T-helper 17 cell (primary cell): Measurements from ENCODE around the gene RPS8. TPM values are rescaled to one million over a fixed set of nuclear protein-coding genes. Genes with fewer than 3 reads are reported as not detected.
"Not testable (repeated sequence)": the region's sequence is repeated elsewhere in the genome, so short reads cannot be mapped to it uniquely, and the experiment has no call there.

ENCODE experiments used
- ATAC-seq: fragments of 150-1000 bp; cut with Tn5 transposase; 2 replicates; pipeline ENCODE4 v1.10.0; 2021; ENCODE audit warnings: mild to moderate bottlenecking, moderate library complexity
- DNase-seq, 3 donors: peaks; one replicate each; pipeline versions ENCODE4 v3.0.0 to v3.0.0-alpha.2; 2020 to 2021
- H3K9me3 ChIP-seq: one replicate; pipeline ENCODE4 v1.7.0; 2013; ENCODE audit warnings: low read length, mild to moderate bottlenecking; ENCODE audit not compliant: control insufficient read depth, poor library complexity, severe bottlenecking
- H3K27ac Mint-ChIP-seq: one replicate; pipeline ENCODE4 v1.8.0; 2022; ENCODE audit warnings: mild to moderate bottlenecking, moderate library complexity, mixed read lengths
- H3K27me3 Mint-ChIP-seq: one replicate; pipeline ENCODE4 v1.8.0; 2022; ENCODE audit warnings: mixed read lengths
- H3K36me3 Mint-ChIP-seq: one replicate; pipeline ENCODE4 v1.8.0; 2022; ENCODE audit warnings: low read depth, mixed read lengths
- H3K4me1 Mint-ChIP-seq: one replicate; pipeline ENCODE4 v1.8.0; 2022; ENCODE audit warnings: mild to moderate bottlenecking, mixed read lengths
- H3K4me3 Mint-ChIP-seq: one replicate; pipeline ENCODE4 v1.8.0; 2022; ENCODE audit warnings: mild to moderate bottlenecking, moderate library complexity, mixed read lengths
- total RNA-seq, 4 donors: library from RNA in 2 of 4; stranded (reverse) in 2 of 4; gene quantifications; one replicate each; pipeline ENCODE4 v1.2.3 and lab custom pipeline; 2022 to 2026

Gene RPS8
- total RNA-seq, 2 donors from 2014 or later, result 2,841 to 3,014 TPM

DNA sequence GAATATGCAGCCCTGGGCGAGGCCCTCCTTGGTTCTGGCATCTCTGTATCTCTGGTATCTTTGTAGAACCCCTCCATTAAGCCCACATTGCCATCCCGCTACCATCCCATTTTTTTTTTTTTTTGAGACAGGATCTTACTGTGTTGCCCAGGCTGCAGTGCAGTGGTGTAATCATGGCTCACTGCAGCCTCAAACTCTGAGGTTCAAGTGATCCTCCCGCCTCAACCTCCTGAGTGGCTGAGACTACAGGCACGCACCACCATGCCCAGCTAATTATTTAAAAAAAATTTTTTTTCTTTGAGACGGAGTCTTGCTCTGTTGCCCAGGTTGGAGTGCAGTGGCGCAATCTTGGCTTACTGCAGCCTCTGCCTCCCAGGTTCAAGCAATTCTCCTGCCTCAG is 49.1 kb downstream of the RPS8 start:
- not testable (repeated sequence) for H3K9me3 ChIP-seq, H3K4me3 Mint-ChIP-seq, H3K27me3 Mint-ChIP-seq, ATAC-seq, DNase-seq, H3K36me3 Mint-ChIP-seq
- Mint-ChIP-seq H3K4me1 (peaks cover 19% of the 10 kb centered on the region), H3K27ac (peak overlapping the region; percentile 27)

DNA sequence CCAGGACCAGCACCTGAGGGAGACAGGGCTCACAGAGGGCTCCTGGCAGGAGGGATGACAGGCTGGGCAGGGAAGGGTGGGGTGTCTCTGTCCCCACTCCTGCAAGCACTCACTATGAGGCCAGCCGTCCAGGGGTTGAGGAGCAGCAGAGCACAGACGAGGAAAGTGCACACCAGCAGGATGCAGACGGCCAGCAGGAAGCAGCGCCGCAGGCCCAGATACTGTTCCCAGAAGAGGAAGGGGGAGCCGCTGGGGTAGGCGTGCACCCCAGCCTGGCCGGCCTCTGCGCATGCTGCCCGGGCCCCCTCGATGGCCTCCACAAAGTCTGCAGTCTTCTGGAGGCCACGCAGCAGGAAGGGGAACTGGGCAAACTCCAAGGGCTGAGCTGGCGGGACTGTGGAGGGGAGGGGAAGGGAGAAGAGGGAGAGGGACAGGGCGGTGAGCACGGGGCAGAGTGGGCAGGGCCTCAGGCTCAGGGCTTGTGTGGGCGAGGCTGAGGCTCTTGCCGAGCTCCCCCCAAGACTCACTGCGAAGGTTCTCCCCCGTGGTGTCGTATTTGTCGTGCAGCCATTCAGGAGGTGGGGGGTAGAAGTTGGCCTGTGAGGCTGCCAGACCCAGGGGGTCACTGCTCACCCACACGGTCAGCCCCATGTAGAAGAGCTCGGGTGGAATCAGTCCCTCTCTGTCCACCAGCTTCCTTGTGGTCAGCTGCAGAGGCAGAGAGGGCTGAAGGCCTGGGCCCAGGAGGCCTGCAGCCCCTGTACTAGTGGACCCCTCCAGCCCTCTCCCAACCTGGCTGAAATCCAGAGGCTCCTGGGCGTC is 51.2 kb downstream of the RPS8 start:
- no peaks in the 10 kb centered on the region for H3K4me1 Mint-ChIP-seq
- no peaks in the 10 kb centered on the region for H3K9me3 ChIP-seq
- DNase-seq (no peak), ATAC-seq (no peak)
- H3K27ac Mint-ChIP-seq, result no peak overlapping the region
- no peaks in the 10 kb centered on the region for H3K27me3 Mint-ChIP-seq
- H3K36me3 Mint-ChIP-seq, result no peaks in the 10 kb centered on the region
- H3K4me3 Mint-ChIP-seq, result no peak overlapping the region

DNA sequence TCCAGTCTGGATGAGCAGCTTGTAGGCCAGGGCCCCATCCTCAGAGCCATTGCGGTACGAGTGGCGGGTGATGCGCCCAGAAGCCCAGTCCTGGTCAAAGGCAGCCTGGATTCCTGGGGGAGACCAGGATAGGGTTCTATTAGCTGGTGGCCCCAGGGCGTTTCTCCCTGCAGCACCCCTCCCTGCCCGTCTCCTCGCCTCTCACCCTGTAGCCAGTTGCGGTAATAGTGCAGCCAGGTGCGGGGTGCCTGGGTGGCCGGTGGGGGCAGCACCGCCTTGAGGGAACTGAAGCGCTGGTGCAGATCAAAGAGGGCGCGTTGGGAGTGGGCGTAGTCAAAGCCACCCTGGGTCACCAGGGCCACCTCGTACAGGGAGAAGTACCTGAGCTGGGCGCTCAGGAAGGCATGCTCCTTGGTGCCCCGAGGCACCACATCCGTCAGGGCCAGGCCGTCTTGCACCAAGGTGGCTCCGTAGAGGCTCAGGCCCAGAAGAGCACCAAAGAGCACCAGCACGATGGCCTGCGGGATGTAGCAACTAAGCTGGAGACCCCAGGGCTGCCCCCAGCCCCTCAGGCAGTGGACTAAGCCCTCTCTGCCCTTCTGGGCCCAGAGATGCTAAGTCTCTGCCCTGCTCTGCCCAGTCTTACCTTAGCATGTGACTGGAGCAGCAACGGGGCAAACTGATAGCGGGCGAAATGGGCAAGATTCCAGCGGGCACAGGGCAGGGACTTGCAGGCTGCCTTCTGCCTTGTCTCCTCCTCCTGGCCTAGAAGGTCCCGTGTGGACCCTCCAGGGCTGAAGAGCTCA is 52.1 kb downstream of the RPS8 start:
- H3K27me3 Mint-ChIP-seq, result no peaks in the 10 kb centered on the region

DNA sequence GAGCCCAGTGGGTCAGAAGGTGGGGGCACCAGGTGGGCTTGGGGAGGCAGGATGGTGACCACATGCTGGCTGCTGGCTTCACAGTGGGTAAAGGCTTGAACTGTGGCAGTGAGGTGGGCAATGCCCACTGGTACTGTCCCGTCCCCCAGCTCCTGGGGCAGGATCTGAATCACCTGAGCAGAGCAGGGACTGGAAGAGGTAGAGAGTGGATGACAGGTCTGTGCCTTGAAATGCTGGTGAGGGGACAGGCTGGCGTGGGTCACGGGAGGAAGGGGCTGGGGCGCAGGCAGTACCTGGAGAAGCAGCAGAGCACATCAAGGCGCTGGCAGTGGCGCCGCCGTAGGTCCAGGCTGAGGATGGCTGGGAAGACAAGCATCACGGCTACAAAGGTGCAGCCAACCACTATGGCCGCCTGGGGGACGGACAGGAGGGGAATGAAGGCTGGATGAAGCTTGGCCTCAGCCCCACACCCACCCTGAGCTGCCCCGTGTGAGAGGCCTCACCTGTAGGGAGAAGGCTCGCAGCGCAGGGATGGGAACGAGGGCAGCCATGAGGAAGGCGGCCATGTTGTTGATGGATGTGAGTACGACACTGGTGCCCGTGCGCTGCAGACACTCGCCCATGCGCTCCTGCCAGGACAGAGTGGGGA is 52.8 kb downstream of the RPS8 start:
- no peak for ATAC-seq
- H3K27me3 Mint-ChIP-seq, result no peaks in the 10 kb centered on the region
- no peak for DNase-seq
- no peaks in the 10 kb centered on the region for H3K36me3 Mint-ChIP-seq
- no peaks in the 10 kb centered on the region for H3K4me1 Mint-ChIP-seq
- peak overlapping the region; percentile 73 for H3K27ac Mint-ChIP-seq
- H3K9me3 ChIP-seq, result no peaks in the 10 kb centered on the region
- H3K4me3 Mint-ChIP-seq, result no peak overlapping the region

More for the DNA sequence above, 52.1 kb downstream of the RPS8 start:
- Mint-ChIP-seq H3K4me3 (no peak overlapping the region), H3K27ac (peak overlapping the region; percentile 73), H3K36me3 (no peaks in the 10 kb centered on the region), H3K4me1 (no peaks in the 10 kb centered on the region)
- H3K9me3 ChIP-seq, result no peaks in the 10 kb centered on the region
- peak; percentile 28 for ATAC-seq
- DNase-seq, result no peak

Other genes with a start within 250 kb of the RPS8 start
- gene TMEM53, start 101.1 kb upstream of the RPS8 start, total RNA-seq, result 1 to 10 TPM; 2.6 to 2.8 TPM
- 10 to 100 TPM; 53.0 to 56.8 TPM for gene ARMH1, start 100.8 kb upstream of the RPS8 start, total RNA-seq
- gene RNU5D-1, start 44.4 kb upstream of the RPS8 start, total RNA-seq, result not detected
- gene KIF2C, start 35.7 kb upstream of the RPS8 start, total RNA-seq, result 1 to 10 TPM; 1.4 to 1.7 TPM
- gene BEST4, start 12.6 kb downstream of the RPS8 start, total RNA-seq, result 1 to 10 TPM; 1.1 to 1.4 TPM
- 100 to 1,000 TPM; 389 to 523 TPM for gene PLK3, start 24.8 kb downstream of the RPS8 start, total RNA-seq
- gene DYNLT4, start 31.8 kb downstream of the RPS8 start, total RNA-seq, result 1 to 10 TPM; 5.5 to 6.2 TPM
- gene BTBD19, start 33.0 kb downstream of the RPS8 start, total RNA-seq, result 10 to 100 TPM; 43.1 to 56.6 TPM
- gene PTCH2, start 67.7 kb downstream of the RPS8 start, total RNA-seq, result 1 to 10 TPM; 1.6 to 1.7 TPM
- 10 to 100 TPM in 1 of 2 donors, 1 to 10 TPM in 1; 9.0 to 13.0 TPM for gene EIF2B3, start 211.1 kb downstream of the RPS8 start, total RNA-seq
- 10 to 100 TPM; 39.2 to 45.5 TPM for gene HECTD3, start 235.8 kb downstream of the RPS8 start, total RNA-seq
- 10 to 100 TPM; 47.8 to 51.9 TPM for gene UROD, start 236.7 kb downstream of the RPS8 start, total RNA-seq